Activated T-helper 1 cell treated with anti-CD3 and anti-CD28 coated beads, Interleukin-12 subunit alpha, Interleukin-12 subunit beta, Interleukin-2, Interleukin-4 antibody, amounts not matched to agents 30 ng/mL and 10 ng/mL and 1 ng/mL, durations not matched to agents 14 hours and 24 hours and 36 hours (primary cell): ENCODE data around the gene GEMIN4. TPM values are rescaled to one million over a fixed set of nuclear protein-coding genes. Genes with fewer than 3 reads are reported as not detected.
"Not testable (repeated sequence)": the region's sequence is repeated elsewhere in the genome, so short reads cannot be mapped to it uniquely, and the experiment has no call there.

ENCODE experiments used
- DNase-seq: peaks from one replicate; pipeline ENCODE4 v3.0.0; 2021; ENCODE audit warnings: low spot score
- H3K27ac Mint-ChIP-seq: one replicate; pipeline ENCODE4 v1.8.0; 2021; ENCODE audit warnings: mild to moderate bottlenecking, mixed read lengths
- H3K27me3 Mint-ChIP-seq: one replicate; pipeline ENCODE4 v1.8.0; 2022; ENCODE audit warnings: mild to moderate bottlenecking, moderate library complexity, mixed read lengths; ENCODE audit not compliant: insufficient read depth
- H3K36me3 Mint-ChIP-seq: one replicate; pipeline ENCODE4 v1.8.0; 2021; ENCODE audit warnings: low read depth, mixed read lengths
- H3K4me1 Mint-ChIP-seq: one replicate; pipeline ENCODE4 v1.8.0; 2021; ENCODE audit warnings: low read depth, mixed read lengths
- H3K4me3 Mint-ChIP-seq: one replicate; pipeline ENCODE4 v1.8.0; 2021; ENCODE audit warnings: mild to moderate bottlenecking, moderate library complexity, mixed read lengths
- H3K9me3 Mint-ChIP-seq: one replicate; pipeline ENCODE4 v1.8.0; 2021; ENCODE audit warnings: mixed read lengths
- intact Hi-C: fragments of 100-400 bp; cut with micrococcal nuclease; formaldehyde crosslinking; loops from one replicate; pipeline ENCODE4 v1.15.1; 2024
- total RNA-seq: library from RNA; stranded (reverse); gene quantifications from 2 replicates; pipeline ENCODE4 v1.2.3, GENCODE V29; 2022

The GEMIN4 gene
- total RNA-seq, 1 donor from 2014 or later = 68.6 TPM

- Mint-ChIP-seq H3K4me1 (no peaks in the 10 kb centered on the region), H3K27ac (peak overlapping the region; percentile 15), H3K9me3 (no peaks in the 10 kb centered on the region), H3K4me3 (no peak overlapping the region), H3K27me3 (no peaks in the 10 kb centered on the region), H3K36me3 (peaks cover 44% of the 10 kb centered on the region)
- intact Hi-C loops = no loop called here
- no peak for DNase-seq
Observed at GRCh38 chr17:767076-767475, 15.0 kb upstream of the GEMIN4 start.

GRCh38 chr17:760371-760770, 8.3 kb upstream of the GEMIN4 start:
- Mint-ChIP-seq H3K27me3 (no peaks in the 10 kb centered on the region), H3K36me3 (peaks cover 43% of the 10 kb centered on the region), H3K9me3 (no peaks in the 10 kb centered on the region), H3K27ac (no peak overlapping the region), H3K4me1 (no peaks in the 10 kb centered on the region), H3K4me3 (no peak overlapping the region)
- DNase-seq = no peak
- intact Hi-C loops = no loop called here

GRCh38 chr17:759964-760363, 7.9 kb upstream of the GEMIN4 start:
- no peak overlapping the region for H3K4me3 Mint-ChIP-seq
- H3K27ac Mint-ChIP-seq = no peak overlapping the region
- H3K36me3 Mint-ChIP-seq = peaks cover 39% of the 10 kb centered on the region
- H3K9me3 Mint-ChIP-seq = no peaks in the 10 kb centered on the region
- DNase-seq = no peak
- intact Hi-C loops = no loop called here
- no peaks in the 10 kb centered on the region for H3K27me3 Mint-ChIP-seq
- H3K4me1 Mint-ChIP-seq = no peaks in the 10 kb centered on the region

- DNase-seq, H3K4me3 Mint-ChIP-seq, H3K9me3 Mint-ChIP-seq, intact Hi-C loops, H3K27me3 Mint-ChIP-seq, H3K27ac Mint-ChIP-seq: not testable (repeated sequence)
- Mint-ChIP-seq H3K4me1 (peaks cover 11% of the 10 kb centered on the region), H3K36me3 (peaks cover 34% of the 10 kb centered on the region)
Observed at GRCh38 chr17:756010-756567, 4.0 kb upstream of the GEMIN4 start.

- H3K9me3 Mint-ChIP-seq, H3K4me3 Mint-ChIP-seq, DNase-seq, intact Hi-C loops, H3K27me3 Mint-ChIP-seq, H3K27ac Mint-ChIP-seq: not testable (repeated sequence)
- H3K36me3 Mint-ChIP-seq = peaks cover 32% of the 10 kb centered on the region
- H3K4me1 Mint-ChIP-seq = peaks cover 17% of the 10 kb centered on the region
Observed at GRCh38 chr17:755319-755961, 3.4 kb upstream of the GEMIN4 start.

GRCh38 chr17:753418-753817, 1.4 kb upstream of the GEMIN4 start:
- intact Hi-C loops = loop anchor here (2.0 kb wide), 1 partner anchor 19 kb away; no protein-coding TSS in a partner anchor
- H3K4me1 Mint-ChIP-seq = peaks cover 30% of the 10 kb centered on the region
- H3K36me3 Mint-ChIP-seq = peaks cover 35% of the 10 kb centered on the region
- DNase-seq = no peak
- H3K27ac Mint-ChIP-seq = no peak overlapping the region
- H3K27me3 Mint-ChIP-seq = no peaks in the 10 kb centered on the region
- H3K9me3 Mint-ChIP-seq = no peaks in the 10 kb centered on the region
- peak overlapping the region; percentile 66 for H3K4me3 Mint-ChIP-seq

GRCh38 chr17:752620-753219, 656 bp upstream of the GEMIN4 start:
- peaks cover 42% of the 10 kb centered on the region for H3K36me3 Mint-ChIP-seq
- intact Hi-C loops = loop anchor here (1.0 to 2.0 kb wide), 7 partner anchors 12 to 244 kb away; partner anchors contain the start of genes GLOD4, MRM3 and VPS53
- peaks cover 34% of the 10 kb centered on the region for H3K4me1 Mint-ChIP-seq
- H3K27me3 Mint-ChIP-seq = no peaks in the 10 kb centered on the region
- H3K27ac Mint-ChIP-seq = peak overlapping the region; percentile 95
- DNase-seq = peak; percentile 16
- H3K4me3 Mint-ChIP-seq = peak overlapping the region; percentile 92
- H3K9me3 Mint-ChIP-seq = no peaks in the 10 kb centered on the region

- Mint-ChIP-seq H3K9me3 (no peaks in the 10 kb centered on the region), H3K27me3 (no peaks in the 10 kb centered on the region), H3K27ac (peak overlapping the region; percentile 94), H3K4me1 (peaks cover 34% of the 10 kb centered on the region), H3K4me3 (peak overlapping the region; percentile 97), H3K36me3 (peaks cover 39% of the 10 kb centered on the region)
- DNase-seq = peak; percentile 42
- intact Hi-C loops = loop anchor here (1.0 to 2.0 kb wide), 8 partner anchors 11 to 341 kb away; partner anchors contain the start of genes GLOD4, MRM3 and VPS53
Observed at GRCh38 chr17:751269-752001, 629 bp downstream of the GEMIN4 start.

- peaks cover 34% of the 10 kb centered on the region for H3K4me1 Mint-ChIP-seq
- H3K9me3 Mint-ChIP-seq = no peaks in the 10 kb centered on the region
- peak overlapping the region; percentile 94 for H3K27ac Mint-ChIP-seq
- peak overlapping the region; percentile 97 for H3K4me3 Mint-ChIP-seq
- H3K27me3 Mint-ChIP-seq = no peaks in the 10 kb centered on the region
- no peak for DNase-seq
- intact Hi-C loops = loop anchor here (2.0 kb wide), 1 partner anchor 340 kb away; a partner anchor contains a TSS
- H3K36me3 Mint-ChIP-seq = peaks cover 39% of the 10 kb centered on the region
Observed at GRCh38 chr17:750431-751037, 1.5 kb downstream of the GEMIN4 start.

GRCh38 chr17:749359-749758, 2.7 kb downstream of the GEMIN4 start:
- Mint-ChIP-seq H3K4me1 (peaks cover 34% of the 10 kb centered on the region), H3K4me3 (peak overlapping the region; percentile 32), H3K27ac (peak overlapping the region; percentile 31), H3K36me3 (peaks cover 42% of the 10 kb centered on the region)
- intact Hi-C loops, DNase-seq, H3K27me3 Mint-ChIP-seq, H3K9me3 Mint-ChIP-seq: not testable (repeated sequence)

GRCh38 chr17:748604-749003, 3.5 kb downstream of the GEMIN4 start:
- H3K27me3 Mint-ChIP-seq, H3K27ac Mint-ChIP-seq, DNase-seq, intact Hi-C loops, H3K4me3 Mint-ChIP-seq, H3K9me3 Mint-ChIP-seq: not testable (repeated sequence)
- H3K36me3 Mint-ChIP-seq = peaks cover 47% of the 10 kb centered on the region
- H3K4me1 Mint-ChIP-seq = peaks cover 34% of the 10 kb centered on the region

- intact Hi-C loops = no loop called here
- DNase-seq = no peak
- Mint-ChIP-seq H3K4me3 (no peak overlapping the region), H3K36me3 (peaks cover 59% of the 10 kb centered on the region), H3K9me3 (no peaks in the 10 kb centered on the region), H3K4me1 (peaks cover 29% of the 10 kb centered on the region), H3K27me3 (no peaks in the 10 kb centered on the region), H3K27ac (no peak overlapping the region)
Observed at GRCh38 chr17:746783-747629, 5.1 kb downstream of the GEMIN4 start.
